GM12878 (cell line): ENCODE measurements around the gene CCNJL. TPM values are rescaled to one million over a fixed set of nuclear protein-coding genes. Genes with fewer than 3 reads are reported as not detected.

Source experiments
- ATAC-seq: fragments of 200-7000 bp; cut with Tn5 transposase; 3 replicates; pipeline ENCODE4 v1.9.1; 2020; ENCODE audit warnings: mild to moderate bottlenecking, moderate library complexity
- BruUV-seq: library from RNA; stranded (reverse); fragments of 400-500 nt; replicated peaks from 2 replicates; lab custom pipeline; 2021; lab: Mats Ljungman, UMichigan
- CTCF ChIA-PET: fragments of 300-600 bp; sonication (Branson Sonifier 250); formaldehyde crosslinking; extraction: SDS; loops from one replicate; lab custom pipeline; 2021; ENCODE audit warnings: inconsistent platforms; lab: Yijun Ruan, JAX
- POLR2A ChIA-PET: fragments of 350-600 bp; formaldehyde crosslinking; extraction: SDS; loops from one replicate; lab custom pipeline; 2021; ENCODE audit warnings: inconsistent platforms; lab: Charles Lee
- RAD21 ChIA-PET: fragments of 300-600 bp; sonication (Branson Sonifier 250); formaldehyde crosslinking; loops from one replicate; lab custom pipeline; 2023; ENCODE audit warnings: antibody characterized with exemption; ENCODE audit not compliant: unreplicated experiment; lab: Charles Lee
- SMC1A ChIA-PET: fragments of 300-600 bp; sonication (Branson Sonifier 250); formaldehyde crosslinking; loops from one replicate; lab custom pipeline; 2023; ENCODE audit not compliant: unreplicated experiment, uncharacterized antibody; lab: Charles Lee
- DNase-seq: peaks from one replicate; pipeline ENCODE4 v3.0.0-alpha.2; 2011; ENCODE audit warnings: low read depth, low spot score
- FAIRE-seq: peaks from 3 replicates; lab custom pipeline; 2011; peaks lifted over from hg19 to GRCh38; lab: Jason Lieb, UNC
- H2AFZ ChIP-seq: 2 replicates; pipeline ENCODE4 v1.6.0; 2011; ENCODE audit warnings: low read depth, low read length, control low read depth; ENCODE audit not compliant: control insufficient read depth
- H3K27ac ChIP-seq: 2 replicates; pipeline ENCODE4 v1.5.1; 2011; ENCODE audit warnings: control low read depth; ENCODE audit not compliant: control insufficient read depth, insufficient read depth
- H3K27me3 ChIP-seq, 2 experiments: replicated peaks in 1 of 2; 2 replicates each; pipeline versions ENCODE4 v1.6.0 to v1.6.1; 2011; ENCODE audit warnings: low read length in 1 of 2; ENCODE audit not compliant: control insufficient read depth in 2 of 2, insufficient read depth in 2 of 2
- H3K36me3 ChIP-seq, 2 experiments: 2 replicates each; pipeline ENCODE4 v1.5.1; 2011; ENCODE audit warnings: low read length in 1 of 2; ENCODE audit not compliant: control insufficient read depth in 2 of 2, insufficient read depth in 2 of 2
- H3K4me1 ChIP-seq: 2 replicates; pipeline ENCODE4 v1.6.1; 2011; ENCODE audit warnings: mild to moderate bottlenecking, low read length, moderate library complexity, mixed read lengths; ENCODE audit not compliant: control insufficient read depth, insufficient read depth
- H3K4me2 ChIP-seq: 2 replicates; pipeline ENCODE4 v1.6.0; 2011; ENCODE audit warnings: control low read depth; ENCODE audit not compliant: control insufficient read depth, insufficient read depth
- H3K4me3 ChIP-seq: fragments of 200-600 bp; sonication (generic); 2 replicates; pipeline ENCODE4 v1.5.1; 2016
- H3K79me2 ChIP-seq: 2 replicates; pipeline ENCODE4 v1.6.0; 2011; ENCODE audit warnings: low read length; ENCODE audit not compliant: control insufficient read depth, insufficient read depth
- H3K9ac ChIP-seq: 2 replicates; pipeline ENCODE4 v1.8.0; 2011; ENCODE audit warnings: low read length, control low read depth, mixed read lengths; ENCODE audit not compliant: control insufficient read depth, insufficient read depth
- H3K9me3 ChIP-seq: replicated peaks from 3 replicates; pipeline ENCODE4 v1.5.1; 2011; ENCODE audit warnings: mild to moderate bottlenecking, low read length; ENCODE audit not compliant: control insufficient read depth, insufficient read depth
- H4K20me1 ChIP-seq: 2 replicates; pipeline ENCODE4 v1.6.0; 2011; ENCODE audit not compliant: control insufficient read depth, insufficient read depth
- ATF3 ChIP-seq: IDR thresholded peaks from 2 replicates; pipeline ENCODE4 v1.6.1; 2011; ENCODE audit warnings: low read depth, mild to moderate bottlenecking, low read length, moderate library complexity, borderline replicate concordance; ENCODE audit errors: extremely low read depth
- BCL11A ChIP-seq: IDR thresholded peaks from 2 replicates; pipeline ENCODE4 v1.6.1; 2011; ENCODE audit warnings: low read depth, low read length
- EZH2 ChIP-seq: IDR thresholded peaks from 2 replicates; pipeline ENCODE4 v1.6.1; 2012; ENCODE audit warnings: low read depth, mild to moderate bottlenecking, control low read depth, inconsistent platforms, low read length, borderline replicate concordance; ENCODE audit not compliant: control insufficient read depth
- HDGF ChIP-seq: fragments of 450-650 bp; IDR thresholded peaks from 2 replicates; pipeline ENCODE4 v1.6.1; 2016; ENCODE audit warnings: antibody characterized with exemption
- KAT2A ChIP-seq: conservative IDR thresholded peaks from 2 replicates; pipeline ENCODE4 v1.6.1; 2011; ENCODE audit warnings: low read depth, low read length; ENCODE audit not compliant: control insufficient read depth
- MTA2 ChIP-seq: fragments of 450-650 bp; IDR thresholded peaks from 2 replicates; pipeline ENCODE4 v1.6.1; 2016; ENCODE audit warnings: low read depth, mild to moderate bottlenecking, moderate library complexity
- MXI1 ChIP-seq: fragments of 150-350 bp; IDR thresholded peaks from 2 replicates; pipeline ENCODE4 v1.6.1; 2011; ENCODE audit warnings: low read depth, mild to moderate bottlenecking, inconsistent platforms, low read length, improper control_type of control experiment
- NFYA ChIP-seq: IDR thresholded peaks from 2 replicates; pipeline ENCODE4 v1.6.1; 2011; ENCODE audit warnings: low read depth, mild to moderate bottlenecking, low read length, improper control_type of control experiment, borderline replicate concordance
- NKRF ChIP-seq: fragments of 450-650 bp; conservative IDR thresholded peaks from 2 replicates; pipeline ENCODE4 v1.6.1; 2017; ENCODE audit warnings: mild to moderate bottlenecking, moderate library complexity
- RAD21 ChIP-seq: IDR thresholded peaks from 2 replicates; pipeline ENCODE4 v1.6.1; 2011; ENCODE audit warnings: mild to moderate bottlenecking, low read depth, low read length, moderate library complexity; ENCODE audit not compliant: insufficient read depth
- RELA ChIP-seq: fragments of 450-650 bp; IDR thresholded peaks from 2 replicates; pipeline ENCODE4 v1.8.0; 2014; ENCODE audit warnings: borderline replicate concordance; ENCODE audit not compliant: partially characterized antibody
- REST ChIP-seq: IDR thresholded peaks from 2 replicates; pipeline ENCODE4 v1.6.1; 2012; ENCODE audit warnings: mild to moderate bottlenecking, low read depth, low read length
- SIN3A ChIP-seq: IDR thresholded peaks from 2 replicates; pipeline ENCODE4 v1.6.1; 2012; ENCODE audit warnings: low read depth, low read length, improper control_type of control experiment
- SMAD1 ChIP-seq: fragments of 450-650 bp; IDR thresholded peaks from 2 replicates; pipeline ENCODE4 v1.6.1; 2018; ENCODE audit warnings: mild to moderate bottlenecking, low read depth; ENCODE audit not compliant: partially characterized antibody
- SMARCA5 ChIP-seq: fragments of 450-650 bp; IDR thresholded peaks from 2 replicates; pipeline ENCODE4 v1.6.1; 2017; ENCODE audit warnings: mild to moderate bottlenecking
- SUZ12 ChIP-seq: fragments of 200-600 bp; sonication (generic); IDR thresholded peaks from one replicate; pipeline ENCODE4 v1.6.1; 2018; ENCODE audit warnings: antibody characterized with exemption, mild to moderate bottlenecking; ENCODE audit not compliant: unreplicated experiment
- USF2 ChIP-seq: IDR thresholded peaks from 2 replicates; pipeline ENCODE4 v1.6.1; 2011; ENCODE audit warnings: low read depth, low read length, improper control_type of control experiment, borderline replicate concordance
- WGBS: methylation state at CpG from one replicate; pipeline ENCODE4 v1.1.6; 2016; ENCODE audit warnings: low lambda C conversion rate; ENCODE audit not compliant: insufficient replicate concordance, insufficient coverage; ENCODE audit errors: missing lambda C conversion rate; 5-methylcytosine and 5-hydroxymethylcytosine counted together
- in situ Hi-C: fragments of 300-500 bp; cut with MboI; formaldehyde crosslinking; loops from 9 replicates; pipeline ENCODE4 v1.14.3; 2018; ENCODE audit warnings: mixed read lengths
- intact Hi-C: fragments of 100-400 bp; cut with micrococcal nuclease; formaldehyde crosslinking; loops from one replicate; pipeline ENCODE4 v1.14.2; 2022; ENCODE audit not compliant: unreplicated experiment
- polyA plus RNA-seq, 11 experiments: library from polyadenylated mRNA; depleted of rRNA in 4 of 11; unstranded in 6 of 11; stranded (reverse) in 5 of 11; fragments of >200 nt; fragmentation: Nextera tagmentation in 4 of 11; fragmentation: Illumina TruSeq in 1 of 11; extraction: Ambion mirVana in 4 of 11; extraction: Trizol in 1 of 11; gene quantifications; 1 replicate in 1 of 11; 2 replicates in 10 of 11; pipeline versions ENCODE4 v1.2.1 to v1.2.3, GENCODE V29; 2011 to 2016; ENCODE audit warnings: inconsistent platforms in 2 of 11, missing spikeins in 2 of 11, low read depth in 1 of 11
- total RNA-seq, 4 experiments: library from RNA; depleted of rRNA in 3 of 4; stranded (reverse); fragments of >200 nt in 3 of 4; fragmentation: Illumina TruSeq in 1 of 4; extraction: Trizol in 1 of 4; gene quantifications; 2 replicates each; pipeline versions ENCODE4 v1.2.1 to v1.2.3, GENCODE V29; 2013 to 2021

The CCNJL gene
- total and polyA plus RNA-seq, 10 of the 15 experiments (the other 5 are each of a cell fraction or from before 2014, with no cell fraction given) = 0.09 to 0.20 (median 0.10) TPM; not detected in 7

GRCh38 chr5:160310552-160311295, 1.6 kb downstream of the CCNJL start:
- RAD21 ChIA-PET = no interaction called here
- Histone ChIP-seq H3K4me2 (no peak overlapping the region), H3K27ac (no peak overlapping the region), H4K20me1 (no peaks in the 10 kb centered on the region), H2AFZ (no peak overlapping the region), H3K9ac (no peak overlapping the region), H3K36me3 (no peaks in the 10 kb centered on the region), H3K9me3 (no peaks in the 10 kb centered on the region), H3K79me2 (no peaks in the 10 kb centered on the region), H3K4me1 (no peaks in the 10 kb centered on the region), H3K27me3 (peaks cover 9 to 16% of the 10 kb centered on the region in 2 experiments), H3K4me3 (no peak overlapping the region)
- intact Hi-C loops (no loop called here), in situ Hi-C loops (no loop called here)
- no peak for FAIRE-seq
- no peak for ATAC-seq
- DNase-seq = no peak
- POLR2A ChIA-PET = no interaction called here
- no TSS peak for BruUV-seq
- WGBS = 54% methylated on average over 4 of the region's 4 CpGs
- SMC1A ChIA-PET = interaction anchor here (0.7 kb wide), 2 partner anchors 17 to 48 kb away, joined by 3 read pairs; no protein-coding TSS in a partner anchor
- CTCF ChIA-PET = no interaction called here
- TF ChIP-seq NKRF (no peak), MTA2 (no peak), BCL11A (no peak), RAD21 (no peak), SMAD1 (no peak), ATF3 (no peak), NFYA (no peak), KAT2A (no peak), SIN3A (no peak), SMARCA5 (no peak), RELA (no peak), REST (no peak), MXI1 (no peak), HDGF (no peak), SUZ12 (no peak), EZH2 (no peak), USF2 (no peak)
